Lower leg skin (tissue), 3 donors: ENCODE measurements around the gene PIR.

Experiments
- POLR2A ChIP-seq, 2 donors: fragments of 450-650 bp; IDR thresholded peaks; one replicate each; pipeline ENCODE4 v1.6.1; 2016 to 2017; ENCODE audit warnings: antibody characterized with exemption in 2 of 2, mild to moderate bottlenecking in 1 of 2, moderate library complexity in 1 of 2
- TF ChIP-seq, protein P1 (sequence below), 3 donors: fragments of 450-650 bp; IDR thresholded peaks; one replicate each; pipeline ENCODE4 v1.5.1; 2016; ENCODE audit warnings: antibody characterized with exemption in 3 of 3, mild to moderate bottlenecking in 3 of 3, moderate library complexity in 2 of 3

GRCh38 chrX:15430584-15430983 lies 62.5 kb downstream of the PIR start:
- TF ChIP-seq, protein P1, sequence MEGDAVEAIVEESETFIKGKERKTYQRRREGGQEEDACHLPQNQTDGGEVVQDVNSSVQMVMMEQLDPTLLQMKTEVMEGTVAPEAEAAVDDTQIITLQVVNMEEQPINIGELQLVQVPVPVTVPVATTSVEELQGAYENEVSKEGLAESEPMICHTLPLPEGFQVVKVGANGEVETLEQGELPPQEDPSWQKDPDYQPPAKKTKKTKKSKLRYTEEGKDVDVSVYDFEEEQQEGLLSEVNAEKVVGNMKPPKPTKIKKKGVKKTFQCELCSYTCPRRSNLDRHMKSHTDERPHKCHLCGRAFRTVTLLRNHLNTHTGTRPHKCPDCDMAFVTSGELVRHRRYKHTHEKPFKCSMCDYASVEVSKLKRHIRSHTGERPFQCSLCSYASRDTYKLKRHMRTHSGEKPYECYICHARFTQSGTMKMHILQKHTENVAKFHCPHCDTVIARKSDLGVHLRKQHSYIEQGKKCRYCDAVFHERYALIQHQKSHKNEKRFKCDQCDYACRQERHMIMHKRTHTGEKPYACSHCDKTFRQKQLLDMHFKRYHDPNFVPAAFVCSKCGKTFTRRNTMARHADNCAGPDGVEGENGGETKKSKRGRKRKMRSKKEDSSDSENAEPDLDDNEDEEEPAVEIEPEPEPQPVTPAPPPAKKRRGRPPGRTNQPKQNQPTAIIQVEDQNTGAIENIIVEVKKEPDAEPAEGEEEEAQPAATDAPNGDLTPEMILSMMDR (IDR thresholded peaks at IDR 0.05) = no peak
- TF ChIP-seq POLR2A (IDR thresholded peaks at IDR 0.05) = no peak
